HG03457 (cell line): ENCODE measurements around the gene FRMD3.

ENCODE experiments used
- ATAC-seq: cut with Tn5 transposase; IDR thresholded peaks from one replicate; pipeline ENCODE4 v1.9.1; 2021; ENCODE audit warnings: moderate number of reproducible peaks; ENCODE audit not compliant: unreplicated experiment

Gene FRMD3

GRCh38 chr9:83197591-83197990 lies 340.6 kb downstream of the FRMD3 start:
- ATAC-seq = no peak

GRCh38 chr9:83196946-83197345 lies 341.3 kb downstream of the FRMD3 start:
- no peak for ATAC-seq
